GM12878 (cell line): Measurements from ENCODE around the gene ADAMTS6.

Experiments used
- CTCF ChIP-seq, 3 experiments: IDR thresholded peaks in 2 of 3; conservative IDR thresholded peaks in 1 of 3; 2 replicates each; pipeline ENCODE4 v1.5.1; 2011; ENCODE audit warnings: low read depth in 3 of 3, low read length in 3 of 3, mild to moderate bottlenecking in 3 of 3, control low read depth in 2 of 3, moderate library complexity in 2 of 3, inconsistent platforms in 1 of 3, mixed read lengths in 1 of 3; ENCODE audit not compliant: control insufficient read depth in 2 of 3, insufficient read depth in 1 of 3; ENCODE audit errors: extremely low read depth in 1 of 3
- EED ChIP-seq: sonication (generic); IDR thresholded peaks from 2 replicates; pipeline ENCODE4 v1.6.1; 2016; ENCODE audit warnings: antibody characterized with exemption, low read depth
- EP300 ChIP-seq, 2 experiments: fragments of 150-350 bp in 1 of 2; IDR thresholded peaks; 2 replicates each; pipeline ENCODE4 v1.6.1; 2011 to 2012; ENCODE audit warnings: low read depth in 2 of 2, low read length in 2 of 2, borderline replicate concordance in 1 of 2, improper control_type of control experiment in 1 of 2, inconsistent platforms in 1 of 2; ENCODE audit not compliant: control insufficient read depth in 1 of 2
- EZH2 ChIP-seq: IDR thresholded peaks from 2 replicates; pipeline ENCODE4 v1.6.1; 2012; ENCODE audit warnings: low read depth, mild to moderate bottlenecking, control low read depth, inconsistent platforms, low read length, borderline replicate concordance; ENCODE audit not compliant: control insufficient read depth
- JUND ChIP-seq: IDR thresholded peaks from 2 replicates; pipeline ENCODE4 v1.6.1; 2012; ENCODE audit warnings: low read depth, mild to moderate bottlenecking, low read length, improper control_type of control experiment, moderate library complexity
- MEF2B ChIP-seq: fragments of 450-650 bp; IDR thresholded peaks from 2 replicates; pipeline ENCODE4 v1.6.1; 2018; ENCODE audit warnings: mild to moderate bottlenecking, moderate library complexity; ENCODE audit not compliant: partially characterized antibody, poor library complexity, severe bottlenecking
- POLR2A ChIP-seq: IDR thresholded peaks from 2 replicates; pipeline ENCODE4 v1.6.1; 2011; ENCODE audit warnings: low read depth, mild to moderate bottlenecking, low read length
- POLR2AphosphoS5 ChIP-seq: IDR thresholded peaks from 2 replicates; pipeline ENCODE4 v1.6.1; 2011; ENCODE audit warnings: mild to moderate bottlenecking, low read length, inconsistent platforms
- SIN3A ChIP-seq: IDR thresholded peaks from 2 replicates; pipeline ENCODE4 v1.6.1; 2012; ENCODE audit warnings: low read depth, low read length, improper control_type of control experiment
- SP1 ChIP-seq: IDR thresholded peaks from one replicate; pipeline ENCODE4 v1.6.1; 2011; ENCODE audit warnings: low read depth, low read length
- YBX1 ChIP-seq: fragments of 450-650 bp; IDR thresholded peaks from 2 replicates; pipeline ENCODE4 v1.6.1; 2016; ENCODE audit warnings: antibody characterized with exemption
- TF ChIP-seq, protein P1 (sequence below): IDR thresholded peaks from 2 replicates; pipeline ENCODE4 v1.6.1; 2011; ENCODE audit warnings: mild to moderate bottlenecking, low read depth, low read length, moderate library complexity; ENCODE audit not compliant: insufficient replicate concordance
- TF ChIP-seq, protein P2 (sequence below): IDR thresholded peaks from 2 replicates; pipeline ENCODE4 v1.6.1; 2012; ENCODE audit warnings: low read length, inconsistent platforms

DNA sequence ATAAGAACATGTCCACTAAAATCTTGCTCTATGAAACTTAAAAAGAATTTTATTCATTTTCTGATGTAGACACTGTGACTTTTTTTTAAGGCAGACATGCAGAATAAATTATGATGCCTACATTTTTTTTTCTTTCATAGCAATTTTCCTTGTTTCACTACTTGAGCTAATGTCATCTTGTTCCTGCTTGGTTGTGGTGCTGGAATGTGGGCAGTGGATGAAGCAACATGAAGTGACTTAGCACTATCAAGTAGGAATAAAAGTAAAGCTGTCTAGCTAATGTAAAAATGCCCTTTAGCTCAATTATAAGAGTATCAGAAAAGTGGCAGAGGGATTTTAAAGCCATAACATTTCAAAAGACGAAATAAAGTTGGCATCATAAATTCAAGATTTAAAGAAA lies 191.0 kb downstream of the ADAMTS6 start:
- TF ChIP-seq, protein P1, sequence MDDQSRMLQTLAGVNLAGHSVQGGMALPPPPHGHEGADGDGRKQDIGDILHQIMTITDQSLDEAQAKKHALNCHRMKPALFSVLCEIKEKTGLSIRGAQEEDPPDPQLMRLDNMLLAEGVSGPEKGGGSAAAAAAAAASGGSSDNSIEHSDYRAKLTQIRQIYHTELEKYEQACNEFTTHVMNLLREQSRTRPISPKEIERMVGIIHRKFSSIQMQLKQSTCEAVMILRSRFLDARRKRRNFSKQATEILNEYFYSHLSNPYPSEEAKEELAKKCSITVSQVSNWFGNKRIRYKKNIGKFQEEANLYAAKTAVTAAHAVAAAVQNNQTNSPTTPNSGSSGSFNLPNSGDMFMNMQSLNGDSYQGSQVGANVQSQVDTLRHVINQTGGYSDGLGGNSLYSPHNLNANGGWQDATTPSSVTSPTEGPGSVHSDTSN: no peak
- no peak for TF ChIP-seq CTCF (IDR thresholded peaks at IDR 0.05 in 2 of 3, conservative IDR thresholded peaks at IDR 0.05 in 1 of 3; ENCODE audit: control insufficient read depth in 2 of 3, extremely low read depth in 1 of 3, insufficient read depth in 1 of 3, low read depth in 3 of 3, low read length in 3 of 3)
- no peak for TF ChIP-seq SP1
- TF ChIP-seq MEF2B: no peak
- TF ChIP-seq YBX1: no peak
- no peak for TF ChIP-seq JUND
- TF ChIP-seq EZH2: no peak
- TF ChIP-seq, protein P2, sequence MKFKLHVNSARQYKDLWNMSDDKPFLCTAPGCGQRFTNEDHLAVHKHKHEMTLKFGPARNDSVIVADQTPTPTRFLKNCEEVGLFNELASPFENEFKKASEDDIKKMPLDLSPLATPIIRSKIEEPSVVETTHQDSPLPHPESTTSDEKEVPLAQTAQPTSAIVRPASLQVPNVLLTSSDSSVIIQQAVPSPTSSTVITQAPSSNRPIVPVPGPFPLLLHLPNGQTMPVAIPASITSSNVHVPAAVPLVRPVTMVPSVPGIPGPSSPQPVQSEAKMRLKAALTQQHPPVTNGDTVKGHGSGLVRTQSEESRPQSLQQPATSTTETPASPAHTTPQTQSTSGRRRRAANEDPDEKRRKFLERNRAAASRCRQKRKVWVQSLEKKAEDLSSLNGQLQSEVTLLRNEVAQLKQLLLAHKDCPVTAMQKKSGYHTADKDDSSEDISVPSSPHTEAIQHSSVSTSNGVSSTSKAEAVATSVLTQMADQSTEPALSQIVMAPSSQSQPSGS: no peak
- no peak for TF ChIP-seq EP300 (IDR thresholded peaks at IDR 0.05; ENCODE audit: borderline replicate concordance in 1 of 2, control insufficient read depth in 1 of 2, low read depth in 2 of 2, low read length in 2 of 2)
- no peak for TF ChIP-seq POLR2A
- no peak for TF ChIP-seq SIN3A
- TF ChIP-seq POLR2AphosphoS5: no peak
- no peak for TF ChIP-seq EED
